HCT116 (cell line): ENCODE measurements around the gene PGAP6.

ENCODE experiments used
- ATF3 ChIP-seq: IDR thresholded peaks from 2 replicates; pipeline ENCODE4 v1.6.1; 2012
- CBX3 ChIP-seq: IDR thresholded peaks from 2 replicates; pipeline ENCODE4 v1.6.1; 2012; ENCODE audit warnings: low read depth
- CEBPB ChIP-seq: IDR thresholded peaks from 2 replicates; pipeline ENCODE4 v1.6.1; 2012; ENCODE audit warnings: low read depth
- EZH2 ChIP-seq: fragments of 200-600 bp; sonication (generic); IDR thresholded peaks from 2 replicates; pipeline ENCODE4 v1.6.1; 2017; ENCODE audit warnings: antibody characterized with exemption, mixed run types
- FOSL1 ChIP-seq: IDR thresholded peaks from 2 replicates; pipeline ENCODE4 v1.6.1; 2012; ENCODE audit warnings: low read depth
- JUND ChIP-seq: IDR thresholded peaks from 2 replicates; pipeline ENCODE4 v1.6.1; 2012
- POLR2A ChIP-seq: IDR thresholded peaks from 2 replicates; pipeline ENCODE4 v1.7.0; 2011; ENCODE audit warnings: borderline replicate concordance; ENCODE audit not compliant: insufficient read depth, insufficient read length; ENCODE audit errors: extremely low read depth
- POLR2AphosphoS5 ChIP-seq: IDR thresholded peaks from 2 replicates; pipeline ENCODE4 v1.6.1; 2011; ENCODE audit warnings: mild to moderate bottlenecking, low read depth, low read length, moderate library complexity
- SIN3A ChIP-seq: IDR thresholded peaks from 2 replicates; pipeline ENCODE4 v1.6.1; 2012; ENCODE audit warnings: low read depth
- SP1 ChIP-seq: IDR thresholded peaks from 2 replicates; pipeline ENCODE4 v1.6.1; 2012; ENCODE audit warnings: low read depth
- YY1 ChIP-seq: IDR thresholded peaks from 2 replicates; pipeline ENCODE4 v1.6.1; 2011; ENCODE audit warnings: low read length, low read depth, moderate library complexity, mild to moderate bottlenecking; ENCODE audit not compliant: insufficient replicate concordance; ENCODE audit errors: extremely low read depth
- TF ChIP-seq, protein P1 (sequence below), 3 experiments: fragments of 200-600 bp in 1 of 3; sonication (generic) in 1 of 3; IDR thresholded peaks in 2 of 3; conservative IDR thresholded peaks in 1 of 3; 2 replicates each; pipeline ENCODE4 v1.5.1; 2012 to 2017; ENCODE audit warnings: low read depth in 2 of 3, low read length in 2 of 3, antibody characterized with exemption in 1 of 3, borderline replicate concordance in 1 of 3, control low read depth in 1 of 3, mild to moderate bottlenecking in 1 of 3, mixed read lengths in 1 of 3, mixed run types in 1 of 3, moderate library complexity in 1 of 3; ENCODE audit not compliant: insufficient read depth in 1 of 3
- TF ChIP-seq, protein P2 (sequence below): IDR thresholded peaks from 2 replicates; pipeline ENCODE4 v1.6.1; 2012

DNA sequence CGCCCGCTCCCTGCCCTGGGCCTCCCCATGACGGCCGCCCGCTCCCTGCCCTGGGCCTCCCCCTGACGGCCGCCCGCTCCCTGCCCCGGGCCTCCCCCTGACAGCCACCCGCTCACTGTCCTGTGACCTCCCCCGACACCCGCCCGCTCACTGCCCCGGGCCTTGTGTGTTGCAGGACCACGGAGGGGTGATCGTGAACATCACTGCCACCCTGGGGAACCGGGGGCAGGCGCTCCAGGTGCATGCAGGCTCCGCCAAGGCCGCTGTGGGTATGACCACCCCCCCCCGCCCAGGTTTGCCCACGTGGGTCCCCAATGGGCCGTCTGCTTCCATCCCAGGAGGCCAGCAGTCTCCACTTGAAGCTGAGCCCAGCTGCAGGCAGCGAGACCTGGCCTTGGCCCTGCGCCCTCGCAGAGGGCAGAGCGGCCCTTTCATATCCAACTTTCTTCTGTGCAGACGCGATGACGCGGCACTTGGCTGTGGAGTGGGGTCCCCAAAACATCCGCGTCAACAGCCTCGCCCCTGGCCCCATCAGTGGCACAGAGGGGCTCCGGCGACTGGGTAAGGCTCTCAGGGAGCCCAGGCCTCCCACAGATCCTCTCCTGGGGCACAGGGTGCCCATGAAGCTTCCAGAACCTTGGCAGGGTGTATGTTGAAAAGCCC is 28.9 kb upstream of the PGAP6 start:
- TF ChIP-seq EZH2: no peak
- TF ChIP-seq SIN3A: no peak
- TF ChIP-seq POLR2A: no peak
- TF ChIP-seq CBX3: no peak
- TF ChIP-seq, protein P1, sequence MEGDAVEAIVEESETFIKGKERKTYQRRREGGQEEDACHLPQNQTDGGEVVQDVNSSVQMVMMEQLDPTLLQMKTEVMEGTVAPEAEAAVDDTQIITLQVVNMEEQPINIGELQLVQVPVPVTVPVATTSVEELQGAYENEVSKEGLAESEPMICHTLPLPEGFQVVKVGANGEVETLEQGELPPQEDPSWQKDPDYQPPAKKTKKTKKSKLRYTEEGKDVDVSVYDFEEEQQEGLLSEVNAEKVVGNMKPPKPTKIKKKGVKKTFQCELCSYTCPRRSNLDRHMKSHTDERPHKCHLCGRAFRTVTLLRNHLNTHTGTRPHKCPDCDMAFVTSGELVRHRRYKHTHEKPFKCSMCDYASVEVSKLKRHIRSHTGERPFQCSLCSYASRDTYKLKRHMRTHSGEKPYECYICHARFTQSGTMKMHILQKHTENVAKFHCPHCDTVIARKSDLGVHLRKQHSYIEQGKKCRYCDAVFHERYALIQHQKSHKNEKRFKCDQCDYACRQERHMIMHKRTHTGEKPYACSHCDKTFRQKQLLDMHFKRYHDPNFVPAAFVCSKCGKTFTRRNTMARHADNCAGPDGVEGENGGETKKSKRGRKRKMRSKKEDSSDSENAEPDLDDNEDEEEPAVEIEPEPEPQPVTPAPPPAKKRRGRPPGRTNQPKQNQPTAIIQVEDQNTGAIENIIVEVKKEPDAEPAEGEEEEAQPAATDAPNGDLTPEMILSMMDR (IDR thresholded peaks at IDR 0.05 in 2 of 3, conservative IDR thresholded peaks at IDR 0.05 in 1 of 3; ENCODE audit: borderline replicate concordance in 1 of 3, insufficient read depth in 1 of 3, low read depth in 2 of 3, low read length in 2 of 3): no peak
- TF ChIP-seq ATF3: no peak
- TF ChIP-seq JUND: no peak
- no peak for TF ChIP-seq CEBPB
- TF ChIP-seq, protein P2, sequence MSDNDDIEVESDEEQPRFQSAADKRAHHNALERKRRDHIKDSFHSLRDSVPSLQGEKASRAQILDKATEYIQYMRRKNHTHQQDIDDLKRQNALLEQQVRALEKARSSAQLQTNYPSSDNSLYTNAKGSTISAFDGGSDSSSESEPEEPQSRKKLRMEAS: no peak
- TF ChIP-seq YY1: no peak
- TF ChIP-seq POLR2AphosphoS5: no peak
- TF ChIP-seq SP1: no peak
- no peak for TF ChIP-seq FOSL1
